ENCODE results near the gene CARNS1. TPM values are rescaled to one million over a fixed set of nuclear protein-coding genes. Genes with fewer than 3 reads are reported as not detected.
A peak's percentile ranks its signal among the peaks of the same experiment; 100 is the strongest.

CARNS1 gene
- total and polyA plus RNA-seq, 9 of the 15 experiments (the other 6 are each of a cell fraction or from before 2014, with no cell fraction given): 0.01 to 0.18 (median 0.06) TPM; not detected in 3

GRCh38 chr11:67373648-67374570 lies 41.6 kb upstream of the CARNS1 start (continued):
- TF ChIP-seq KLF6 (CRISPR knock-in tag; IDR thresholded peaks at IDR 0.05; ENCODE audit: borderline replicate concordance) (no peak), RBM15 (IDR thresholded peaks at IDR 0.05; ENCODE audit: insufficient read depth, low read length) (no peak), DEAF1 (CRISPR knock-in tag; IDR thresholded peaks at IDR 0.05) (peak; percentile 7; the same call in 1 of the 2 replicates), NELFE (IDR thresholded peaks at IDR 0.05; ENCODE audit: insufficient read depth, insufficient read length) (no peak), FOXJ2 (tag; IDR thresholded peaks at IDR 0.05) (no peak), MTA3 (IDR thresholded peaks at IDR 0.05; ENCODE audit: borderline replicate concordance) (peak; percentile 71), NKRF (IDR thresholded peaks at IDR 0.05; ENCODE audit: borderline replicate concordance) (peak; percentile 39; the same call in 1 of the 2 replicates), EP400 (IDR thresholded peaks at IDR 0.05) (peak; percentile 70), RNF2 (IDR thresholded peaks at IDR 0.05) (no peak), ZNF668 (CRISPR knock-in tag; IDR thresholded peaks at IDR 0.05) (0 out of 2 replicates have a peak, but pooled peaks have one; percentile 21), GABPB2 (CRISPR knock-in tag; conservative IDR thresholded peaks at IDR 0.05) (no peak), ZNF41 (CRISPR knock-in tag; conservative IDR thresholded peaks at IDR 0.05) (no peak), NFIX (CRISPR knock-in tag; IDR thresholded peaks at IDR 0.05; ENCODE audit: low read depth) (no peak), BRD4 (IDR thresholded peaks at IDR 0.05) (peak; percentile 19; the same call in 1 of the 2 replicates), ZNF431 (CRISPR knock-in tag; IDR thresholded peaks at IDR 0.05) (no peak), ZNF79 (CRISPR knock-in tag; IDR thresholded peaks at IDR 0.05; ENCODE audit: low read depth) (no peak), PPARD (CRISPR knock-in tag; IDR thresholded peaks at IDR 0.05) (no peak), ZNF696 (CRISPR knock-in tag; conservative IDR thresholded peaks at IDR 0.05) (no peak), ZBTB17 (CRISPR knock-in tag; IDR thresholded peaks at IDR 0.05) (no peak; the same call in 1 of the 2 replicates), RFX1 (IDR thresholded peaks at IDR 0.05) (no peak), ZNF512 (tag; IDR thresholded peaks at IDR 0.05) (no peak)

Data from K562 (cell line).